SK-N-DZ (cell line): Measurements from ENCODE around the gene SPDYE4. TPM values are rescaled to one million over a fixed set of nuclear protein-coding genes. Genes with fewer than 3 reads are reported as not detected.
"Not testable (repeated sequence)": the region's sequence is repeated elsewhere in the genome, so short reads cannot be mapped to it uniquely, and the experiment has no call there.

Experiments
- DNase-seq: peaks from one replicate; pipeline ENCODE4 v3.0.0-alpha.2; 2015; ENCODE audit warnings: low spot score
- polyA plus RNA-seq, 2 experiments: library from polyadenylated mRNA; depleted of rRNA; stranded (reverse); fragments of >200 nt; gene quantifications; 2 replicates each; pipeline ENCODE4 v1.2.3, GENCODE V29; 2014

Gene SPDYE4, protein sequence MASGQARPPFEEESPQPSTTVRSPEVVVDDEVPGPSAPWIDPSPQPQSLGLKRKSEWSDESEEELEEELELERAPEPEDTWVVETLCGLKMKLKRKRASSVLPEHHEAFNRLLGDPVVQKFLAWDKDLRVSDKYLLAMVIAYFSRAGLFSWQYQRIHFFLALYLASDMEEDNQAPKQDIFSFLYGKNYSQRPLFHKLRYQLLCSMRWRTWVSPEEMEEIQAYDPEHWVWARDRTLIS
- not detected in 2 replicates for polyA plus RNA-seq (2014; cell fraction: cytosol; rRNA removed)
- not detected in 2 replicates for polyA plus RNA-seq (2014; cell fraction: nucleus; rRNA removed)

DNA sequence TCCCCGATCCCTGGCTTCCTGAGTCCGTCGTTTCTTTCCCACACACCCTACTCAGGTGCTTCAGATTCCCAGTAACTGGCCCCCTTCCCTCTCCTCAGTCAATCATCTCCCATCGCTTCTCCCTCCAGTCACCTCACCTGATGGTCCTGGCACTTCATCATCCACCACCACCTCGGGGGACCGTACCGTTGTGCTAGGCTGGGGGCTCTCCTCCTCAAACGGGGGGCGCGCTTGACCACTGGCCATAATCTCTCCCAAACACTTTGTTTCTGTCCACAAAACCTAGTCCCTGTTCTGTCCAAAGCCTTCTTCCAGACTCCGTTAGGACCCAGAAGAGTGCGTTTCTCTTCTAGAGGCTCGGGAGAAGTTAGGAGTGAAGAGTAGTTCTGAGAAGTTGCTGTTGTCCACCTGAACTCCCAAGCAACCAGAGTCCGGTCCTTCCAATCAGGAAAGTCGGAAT is at the start of gene SPDYE4:
Gene SPDYE4, minus strand, starts transcription at position 410 of the 460 bp plus-strand sequence. Its CDS starts 164 bp downstream, at position 246.
- no peak for DNase-seq

GRCh38 chr17:8806926-8807550 is 48.7 kb upstream of the SPDYE4 start:
- DNase-seq, result no peak

DNA sequence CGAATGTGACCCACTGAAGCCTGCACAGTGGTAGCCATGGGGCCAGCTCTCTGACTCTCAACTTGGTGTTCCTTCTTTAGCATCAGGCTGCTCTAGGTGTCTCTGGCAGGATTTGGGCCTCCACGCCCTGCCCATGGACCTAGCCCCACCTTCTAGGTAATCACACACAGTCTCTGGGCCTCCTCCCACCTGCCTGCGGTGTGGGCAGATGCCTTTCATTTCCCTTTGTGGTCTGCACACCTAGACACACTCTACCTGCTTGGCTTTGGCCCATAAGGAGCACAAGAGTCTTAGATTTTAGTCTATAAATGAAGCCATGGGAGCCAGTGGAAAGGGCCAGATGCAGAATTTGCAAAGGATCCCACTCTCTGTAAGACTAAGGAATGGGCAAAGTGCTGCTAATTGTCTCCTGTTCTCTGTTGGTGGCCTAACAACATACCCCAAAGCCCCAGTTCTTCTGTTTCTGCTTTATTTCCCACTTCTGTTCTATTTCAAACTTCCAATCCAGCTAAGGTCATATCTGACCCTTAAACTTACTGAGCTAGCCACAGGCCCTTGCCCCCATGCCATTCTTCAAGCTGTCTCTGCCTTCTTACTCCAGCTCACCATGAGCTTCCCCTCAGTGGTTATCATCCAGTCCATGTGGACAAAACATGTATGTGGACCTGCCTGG is 48.0 kb upstream of the SPDYE4 start:
- DNase-seq, result no peak

- not testable (repeated sequence) for DNase-seq
Observed at GRCh38 chr17:8805396-8805795, 47.0 kb upstream of the SPDYE4 start.

GRCh38 chr17:8803531-8804420 is 45.4 kb upstream of the SPDYE4 start:
- no peak for DNase-seq

- DNase-seq, result no peak
Observed at GRCh38 chr17:8801135-8801840, 42.9 kb upstream of the SPDYE4 start.

GRCh38 chr17:8800656-8801055 is 42.3 kb upstream of the SPDYE4 start:
- no peak for DNase-seq

DNA sequence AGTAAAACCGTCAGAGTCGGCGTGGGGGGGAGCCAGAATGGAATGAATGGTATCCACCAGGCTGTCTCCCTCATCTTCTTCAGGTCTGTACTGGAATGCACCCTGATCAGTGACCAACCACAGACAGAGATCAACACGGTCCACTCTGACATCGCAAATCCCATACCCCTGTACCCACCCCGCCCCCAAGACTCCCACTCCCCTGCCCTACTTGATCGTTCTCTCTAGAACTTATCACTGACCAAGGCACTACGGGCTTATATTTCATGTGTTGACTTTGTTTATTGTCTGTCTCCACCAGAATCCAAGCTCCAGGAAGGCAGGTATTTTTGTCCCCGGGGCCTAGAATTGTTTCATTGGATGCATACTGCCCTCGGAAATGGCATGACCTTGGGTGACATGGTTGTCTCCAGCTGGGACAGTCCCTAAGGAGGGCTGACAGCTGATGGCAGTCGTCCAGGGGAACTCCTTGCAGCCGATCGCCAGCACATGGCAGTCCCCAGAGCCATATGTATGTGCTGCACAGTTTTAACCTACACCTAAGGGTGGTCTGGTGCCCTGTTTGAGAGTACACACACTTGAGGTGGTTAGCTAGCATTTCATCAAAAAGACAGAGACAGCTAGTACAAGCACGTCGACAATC is 41.3 kb upstream of the SPDYE4 start:
- no peak for DNase-seq

DNA sequence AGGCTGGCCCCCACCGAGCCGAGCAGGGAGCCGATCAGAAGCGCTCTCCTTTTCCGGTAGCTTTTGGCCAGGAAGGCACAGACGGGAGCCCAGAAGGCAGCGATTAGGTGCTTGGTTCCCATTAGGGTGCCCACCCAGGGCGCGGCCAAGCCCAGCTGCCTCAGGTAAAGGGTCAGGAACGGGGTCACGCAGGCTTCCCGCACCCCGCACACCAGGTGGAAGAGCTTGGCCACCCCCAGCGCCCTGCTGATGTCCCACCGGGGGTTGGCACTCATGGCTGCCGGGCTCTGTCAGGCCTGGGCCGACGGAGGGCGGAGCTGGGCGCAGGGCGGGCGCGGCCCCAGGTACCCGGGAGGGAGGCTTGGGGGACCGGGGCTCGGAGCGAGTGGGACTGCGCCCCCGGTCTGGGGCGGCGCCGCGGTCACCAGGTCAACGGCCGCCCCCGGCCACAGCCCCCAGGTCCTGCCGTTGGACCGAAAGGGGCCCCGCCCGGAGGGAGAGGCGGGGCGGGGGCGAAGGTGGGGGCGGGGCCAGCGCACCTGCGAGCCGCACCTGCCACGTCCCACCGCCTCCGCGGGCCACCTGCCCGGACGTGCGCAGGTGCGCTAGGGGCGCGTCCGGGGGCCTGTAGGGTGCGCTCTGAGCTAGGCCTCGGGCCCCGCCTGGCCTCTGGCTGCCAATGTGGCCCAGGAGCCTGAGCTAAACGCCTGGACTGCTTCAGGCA is 40.7 kb upstream of the SPDYE4 start, which contains the start of gene MFSD6L:
Gene MFSD6L, minus strand, starts transcription at position 520 of the 724 bp plus-strand sequence. Its CDS starts 245 bp downstream, at position 275.
- DNase-seq, result no peak

DNA sequence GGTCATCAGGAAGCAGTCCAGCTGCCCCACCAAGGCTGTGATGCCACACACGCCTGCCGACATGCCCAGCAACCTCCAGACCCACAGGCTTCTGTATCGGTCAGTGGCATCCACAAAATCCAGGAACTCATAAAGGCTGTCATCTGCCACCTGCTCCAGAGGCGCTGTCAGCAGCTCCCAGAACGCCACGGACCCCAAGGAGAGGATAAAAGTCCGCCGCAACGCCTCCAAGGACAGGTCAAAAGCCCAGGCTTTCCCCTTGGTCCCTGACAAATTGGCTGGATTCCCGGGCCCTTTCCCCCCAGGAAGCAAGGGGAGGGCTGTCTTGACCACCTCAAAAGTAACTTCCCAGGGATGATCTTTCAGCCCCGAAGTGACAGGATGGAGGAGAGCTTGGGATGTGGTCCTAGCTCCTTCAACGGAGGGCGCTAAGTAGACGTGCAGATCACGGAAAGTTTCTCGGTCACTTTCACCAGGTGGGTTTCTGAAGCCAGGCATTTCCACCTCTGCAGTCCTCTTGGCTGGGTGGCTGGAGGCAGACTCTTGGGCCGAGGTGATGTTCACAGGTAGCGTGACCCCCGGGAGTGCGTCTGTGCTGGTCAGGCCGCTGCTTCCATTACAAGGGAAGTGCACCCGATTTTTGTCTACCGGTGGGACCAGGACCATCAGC is 40.0 kb upstream of the SPDYE4 start:
- no peak for DNase-seq

DNA sequence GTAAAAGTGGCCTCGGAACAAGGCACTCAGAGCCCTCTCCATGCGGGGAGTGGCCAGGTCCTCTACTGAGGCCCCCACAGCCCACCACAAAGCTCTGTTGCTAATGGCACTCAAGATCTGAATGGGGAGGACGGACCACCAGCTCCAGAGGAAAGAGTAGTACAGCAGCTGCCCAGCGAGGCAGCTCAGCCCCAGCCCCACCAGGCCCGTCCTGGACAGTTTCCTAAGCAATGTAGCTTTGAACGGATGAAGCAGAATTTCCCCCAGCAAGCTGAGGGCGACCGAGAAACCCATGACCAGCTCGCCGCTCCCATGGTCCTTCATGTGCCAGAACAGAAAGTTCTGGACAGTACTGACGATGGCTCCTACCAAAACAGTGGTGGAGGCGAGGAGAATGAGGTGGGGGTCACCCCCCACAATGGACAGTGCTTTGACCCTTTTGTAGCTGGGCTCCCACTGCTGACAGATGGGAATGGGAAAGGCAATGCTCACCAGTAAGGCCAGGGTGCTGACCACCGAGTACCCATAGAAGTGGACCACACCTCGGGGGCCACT is 39.4 kb upstream of the SPDYE4 start:
- no peak for DNase-seq

GRCh38 chr17:8794636-8795035 is 36.3 kb upstream of the SPDYE4 start:
- no peak for DNase-seq

- DNase-seq, result no peak
Observed at GRCh38 chr17:8793649-8794048, 35.3 kb upstream of the SPDYE4 start.

- no peak for DNase-seq
Observed at GRCh38 chr17:8792646-8793045, 34.3 kb upstream of the SPDYE4 start.

DNA sequence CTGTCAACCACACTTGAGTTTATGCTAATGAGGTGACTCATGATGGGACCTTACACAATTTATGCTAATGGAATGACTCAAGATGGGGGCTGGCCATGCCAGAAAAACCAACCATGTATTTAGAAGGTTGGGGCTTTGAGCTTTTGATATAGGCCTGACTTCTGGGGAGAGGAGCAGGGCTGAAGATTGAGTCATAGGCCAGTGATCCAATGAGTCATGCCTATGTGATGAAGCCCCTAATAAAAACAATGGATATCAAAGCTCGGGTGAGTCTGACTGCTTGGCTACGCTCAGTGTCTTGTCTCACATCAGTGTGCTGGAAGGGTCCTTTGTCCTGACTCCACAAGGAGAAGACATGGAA is 33.5 kb upstream of the SPDYE4 start:
- DNase-seq, result no peak

GRCh38 chr17:8791248-8791909 is 33.0 kb upstream of the SPDYE4 start:
- no peak for DNase-seq

DNA sequence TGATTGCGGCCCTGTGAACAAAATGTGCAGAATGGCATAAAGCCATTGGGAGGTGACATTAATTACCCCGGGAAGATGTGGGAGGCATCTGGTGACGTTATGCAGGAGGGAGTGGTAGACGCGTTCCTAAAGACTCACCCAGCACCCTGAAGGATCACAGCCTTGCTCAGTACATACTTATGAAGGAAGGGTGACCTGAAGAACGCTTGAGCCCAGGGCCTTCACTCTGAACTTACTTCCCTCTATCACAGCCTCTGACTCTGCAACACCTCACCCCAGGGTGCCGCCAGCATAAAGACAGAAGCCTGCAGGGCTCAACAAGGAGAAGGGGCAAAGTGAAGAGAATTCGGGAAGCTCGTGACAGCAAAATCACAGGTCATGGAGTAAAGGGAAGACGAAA is 31.4 kb upstream of the SPDYE4 start:
- no peak for DNase-seq

GRCh38 chr17:8788998-8789397 is 30.7 kb upstream of the SPDYE4 start:
- no peak for DNase-seq
